ENCODE results near the gene LRMDA.

GRCh38 chr10:76268530-76268929 lies 837.1 kb downstream of the LRMDA start:
- TF ChIP-seq SREBF2 (IDR thresholded peaks at IDR 0.05; ENCODE audit: low read length) (no peak), CUX1 (IDR thresholded peaks at IDR 0.05; ENCODE audit: insufficient replicate concordance, low read depth, low read length) (no peak), EP300 (IDR thresholded peaks at IDR 0.05; ENCODE audit: borderline replicate concordance in 1 of 2, control insufficient read depth in 1 of 2, low read depth in 2 of 2, low read length in 2 of 2) (no peak), CEBPB (IDR thresholded peaks at IDR 0.05; ENCODE audit: borderline replicate concordance in 1 of 2, low read depth in 2 of 2, low read length in 2 of 2) (no peak), NFYA (IDR thresholded peaks at IDR 0.05; ENCODE audit: borderline replicate concordance, low read depth, low read length) (no peak), ZNF274 (IDR thresholded peaks at IDR 0.05; ENCODE audit: insufficient read depth, insufficient read length) (no peak), E2F8 (IDR thresholded peaks at IDR 0.05; ENCODE audit: low read depth, partially characterized antibody) (no peak), RAD51 (IDR thresholded peaks at IDR 0.05) (no peak)
- TF ChIP-seq, protein P1, sequence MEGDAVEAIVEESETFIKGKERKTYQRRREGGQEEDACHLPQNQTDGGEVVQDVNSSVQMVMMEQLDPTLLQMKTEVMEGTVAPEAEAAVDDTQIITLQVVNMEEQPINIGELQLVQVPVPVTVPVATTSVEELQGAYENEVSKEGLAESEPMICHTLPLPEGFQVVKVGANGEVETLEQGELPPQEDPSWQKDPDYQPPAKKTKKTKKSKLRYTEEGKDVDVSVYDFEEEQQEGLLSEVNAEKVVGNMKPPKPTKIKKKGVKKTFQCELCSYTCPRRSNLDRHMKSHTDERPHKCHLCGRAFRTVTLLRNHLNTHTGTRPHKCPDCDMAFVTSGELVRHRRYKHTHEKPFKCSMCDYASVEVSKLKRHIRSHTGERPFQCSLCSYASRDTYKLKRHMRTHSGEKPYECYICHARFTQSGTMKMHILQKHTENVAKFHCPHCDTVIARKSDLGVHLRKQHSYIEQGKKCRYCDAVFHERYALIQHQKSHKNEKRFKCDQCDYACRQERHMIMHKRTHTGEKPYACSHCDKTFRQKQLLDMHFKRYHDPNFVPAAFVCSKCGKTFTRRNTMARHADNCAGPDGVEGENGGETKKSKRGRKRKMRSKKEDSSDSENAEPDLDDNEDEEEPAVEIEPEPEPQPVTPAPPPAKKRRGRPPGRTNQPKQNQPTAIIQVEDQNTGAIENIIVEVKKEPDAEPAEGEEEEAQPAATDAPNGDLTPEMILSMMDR (IDR thresholded peaks at IDR 0.05 in 2 of 3, conservative IDR thresholded peaks at IDR 0.05 in 1 of 3; ENCODE audit: control insufficient read depth in 2 of 3, extremely low read depth in 1 of 3, insufficient read depth in 1 of 3, low read depth in 3 of 3, low read length in 3 of 3) = no peak

Data from GM12878 (cell line).